HCT116 (cell line): Measurements from ENCODE around the gene UBASH3B. TPM values are rescaled to one million over a fixed set of nuclear protein-coding genes. Genes with fewer than 3 reads are reported as not detected.

Experiments used
- ATAC-seq: fragments of 200-7000 bp; cut with Tn5 transposase; 2 replicates; pipeline ENCODE4 v1.9.1; 2020; ENCODE audit warnings: mild to moderate bottlenecking, moderate library complexity
- BruUV-seq: library from RNA; stranded (reverse); fragments of 400-500 nt; replicated peaks from 2 replicates; lab custom pipeline; 2021; lab: Mats Ljungman, UMichigan
- CTCF ChIA-PET: fragments of 300-600 bp; sonication (Branson Sonifier 250); formaldehyde crosslinking; loops from one replicate; lab custom pipeline; 2021; ENCODE audit warnings: antibody characterized with exemption; lab: Charles Lee
- POLR2A ChIA-PET: fragments of 300-600, 350-600 bp; sonication (Branson Sonifier 250); formaldehyde crosslinking; loops from one replicate; lab custom pipeline; 2021; ENCODE audit warnings: antibody characterized with exemption; lab: Charles Lee
- RAD21 ChIA-PET, 2 experiments: fragments of 300-600 bp; sonication (Branson Sonifier 250); formaldehyde crosslinking; loops; one replicate each; lab custom pipeline; 2023; ENCODE audit warnings: low total read pairs in 2 of 2; ENCODE audit not compliant: uncharacterized antibody in 2 of 2, unreplicated experiment in 2 of 2, low non-redundant PET in 1 of 2; lab: Charles Lee
- DNase-seq: peaks from one replicate; pipeline ENCODE4 v3.0.0-alpha.2; 2010; ENCODE audit warnings: low read depth, low spot score
- H2AFZ ChIP-seq: fragments of 200-600 bp; shearing (Covaris generic), sonication (generic); 2 replicates; pipeline ENCODE4 v1.6.1; 2017; ENCODE audit warnings: low read depth, mixed run types, mixed read lengths, antibody characterized with exemption, low read length; ENCODE audit not compliant: poor library complexity, severe bottlenecking
- H3K27ac ChIP-seq: 2 replicates; pipeline ENCODE4 v1.5.1; 2012; ENCODE audit warnings: low read depth, low read length
- H3K27me3 ChIP-seq: fragments of 200-600 bp; sonication (generic); 2 replicates; pipeline ENCODE4 v1.6.1; 2016; ENCODE audit warnings: mixed run types, low read length, mixed read lengths; ENCODE audit not compliant: insufficient read depth
- H3K36me3 ChIP-seq, 2 experiments: fragments of 200-500 bp in 1 of 2; fragments of 200-600 bp in 1 of 2; sonication (Bioruptor generic) in 1 of 2; sonication (generic) in 1 of 2; 2 replicates each; pipeline versions ENCODE4 v1.5.1 to v1.6.1; 2014 to 2016; ENCODE audit warnings: low read length in 2 of 2, inconsistent platforms in 1 of 2, mixed read lengths in 1 of 2, mixed run types in 1 of 2; ENCODE audit not compliant: insufficient read depth in 2 of 2, control insufficient read depth in 1 of 2
- H3K4me1 ChIP-seq, 2 experiments: fragments of 200-600 bp in 1 of 2; sonication (generic) in 1 of 2; 2 replicates each; pipeline versions ENCODE4 v1.5.1 to v1.6.1; 2012 to 2017; ENCODE audit warnings: low read length in 2 of 2, inconsistent platforms in 1 of 2, mild to moderate bottlenecking in 1 of 2, mixed read lengths in 1 of 2, mixed run types in 1 of 2, moderate library complexity in 1 of 2; ENCODE audit not compliant: insufficient read depth in 2 of 2, control insufficient read depth in 1 of 2
- H3K4me2 ChIP-seq: fragments of 200-600 bp; sonication (generic); 2 replicates; pipeline ENCODE4 v1.6.1; 2017; ENCODE audit warnings: mixed run types, low read length, mixed read lengths
- H3K4me3 ChIP-seq, 2 experiments: fragments of 200-600 bp in 1 of 2; sonication (generic) in 1 of 2; replicated peaks in 1 of 2; 2 replicates each; pipeline ENCODE4 v1.5.1; 2011 to 2016; ENCODE audit warnings: low read length in 2 of 2, control low read depth in 1 of 2, low read depth in 1 of 2, mild to moderate bottlenecking in 1 of 2, mixed read lengths in 1 of 2, mixed run types in 1 of 2
- H3K79me2 ChIP-seq: fragments of 200-600 bp; sonication (generic); 2 replicates; pipeline ENCODE4 v1.6.1; 2017; ENCODE audit warnings: mild to moderate bottlenecking, mixed run types, low read length, moderate library complexity, mixed read lengths; ENCODE audit not compliant: insufficient read depth
- H3K9ac ChIP-seq: fragments of 200-600 bp; sonication (generic); 2 replicates; pipeline ENCODE4 v1.6.1; 2016; ENCODE audit warnings: low read length, mixed read lengths
- H3K9me2 ChIP-seq: fragments of 200-600 bp; sonication (generic), shearing (Covaris generic); 2 replicates; pipeline ENCODE4 v1.6.1; 2017; ENCODE audit warnings: mixed run types, mild to moderate bottlenecking, moderate library complexity; ENCODE audit not compliant: insufficient read depth
- H3K9me3 ChIP-seq, 2 experiments: fragments of 200-500 bp in 1 of 2; fragments of 200-600 bp in 1 of 2; sonication (Bioruptor generic) in 1 of 2; sonication (generic) in 1 of 2; 2 replicates each; pipeline ENCODE4 v1.6.1; 2014 to 2017; ENCODE audit warnings: low read length in 2 of 2, mixed read lengths in 2 of 2, inconsistent platforms in 1 of 2, low read depth in 1 of 2, mild to moderate bottlenecking in 1 of 2, mixed run types in 1 of 2, moderate library complexity in 1 of 2; ENCODE audit not compliant: control insufficient read depth in 1 of 2, insufficient read depth in 1 of 2
- H4K20me1 ChIP-seq: fragments of 200-600 bp; sonication (generic), shearing (Covaris generic); 2 replicates; pipeline ENCODE4 v1.6.1; 2017; ENCODE audit warnings: mixed run types, mild to moderate bottlenecking, moderate library complexity; ENCODE audit not compliant: insufficient read depth
- CBX3 ChIP-seq: IDR thresholded peaks from 2 replicates; pipeline ENCODE4 v1.6.1; 2012; ENCODE audit warnings: low read depth
- CEBPB ChIP-seq: IDR thresholded peaks from 2 replicates; pipeline ENCODE4 v1.6.1; 2012; ENCODE audit warnings: low read depth
- EGR1 ChIP-seq: IDR thresholded peaks from 2 replicates; pipeline ENCODE4 v1.6.1; 2012; ENCODE audit warnings: low read depth
- EZH2 ChIP-seq: fragments of 200-600 bp; sonication (generic); IDR thresholded peaks from 2 replicates; pipeline ENCODE4 v1.6.1; 2017; ENCODE audit warnings: antibody characterized with exemption, mixed run types
- EZH2phosphoT487 ChIP-seq: fragments of 200-600 bp; IDR thresholded peaks from 2 replicates; pipeline ENCODE4 v1.6.1; 2018; ENCODE audit warnings: antibody characterized with exemption, borderline replicate concordance
- FOSL1 ChIP-seq: IDR thresholded peaks from 2 replicates; pipeline ENCODE4 v1.6.1; 2012; ENCODE audit warnings: low read depth
- JUND ChIP-seq: IDR thresholded peaks from 2 replicates; pipeline ENCODE4 v1.6.1; 2012
- RAD21 ChIP-seq: IDR thresholded peaks from 2 replicates; pipeline ENCODE4 v1.6.1; 2012; ENCODE audit warnings: low read depth, mild to moderate bottlenecking
- SP1 ChIP-seq: IDR thresholded peaks from 2 replicates; pipeline ENCODE4 v1.6.1; 2012; ENCODE audit warnings: low read depth
- SRF ChIP-seq: IDR thresholded peaks from 2 replicates; pipeline ENCODE4 v1.6.1; 2012; ENCODE audit warnings: low read depth
- TCF7L2 ChIP-seq: IDR thresholded peaks from 2 replicates; pipeline ENCODE4 v1.7.0; 2011; ENCODE audit warnings: borderline replicate concordance, inconsistent platforms; ENCODE audit not compliant: insufficient read depth, insufficient read length; ENCODE audit errors: extremely low read depth
- YY1 ChIP-seq: IDR thresholded peaks from 2 replicates; pipeline ENCODE4 v1.6.1; 2011; ENCODE audit warnings: low read length, low read depth, moderate library complexity, mild to moderate bottlenecking; ENCODE audit not compliant: insufficient replicate concordance; ENCODE audit errors: extremely low read depth
- ZBTB33 ChIP-seq: IDR thresholded peaks from 2 replicates; pipeline ENCODE4 v1.6.1; 2011; ENCODE audit warnings: mild to moderate bottlenecking, low read length, moderate library complexity; ENCODE audit not compliant: insufficient replicate concordance; ENCODE audit errors: extremely low read depth
- intact Hi-C: fragments of 100-400 bp; cut with micrococcal nuclease; formaldehyde crosslinking; loops from 2 replicates; pipeline ENCODE4 v1.10.0; 2022
- total RNA-seq: library from RNA; stranded (reverse); gene quantifications from one replicate; pipeline ENCODE4 v1.2.1, GENCODE V29; 2021; ENCODE audit not compliant: unreplicated experiment
- TF ChIP-seq, protein P1 (sequence below): IDR thresholded peaks from 2 replicates; pipeline ENCODE4 v1.6.1; 2012
- TF ChIP-seq, protein P2 (sequence below), 3 experiments: fragments of 200-600 bp in 1 of 3; sonication (generic) in 1 of 3; IDR thresholded peaks in 2 of 3; conservative IDR thresholded peaks in 1 of 3; 2 replicates each; pipeline ENCODE4 v1.5.1; 2012 to 2017; ENCODE audit warnings: low read depth in 2 of 3, low read length in 2 of 3, antibody characterized with exemption in 1 of 3, borderline replicate concordance in 1 of 3, control low read depth in 1 of 3, mild to moderate bottlenecking in 1 of 3, mixed read lengths in 1 of 3, mixed run types in 1 of 3, moderate library complexity in 1 of 3; ENCODE audit not compliant: insufficient read depth in 1 of 3

Gene UBASH3B
- total RNA-seq, 1 experiment from 2014 or later = 40.3 TPM

DNA sequence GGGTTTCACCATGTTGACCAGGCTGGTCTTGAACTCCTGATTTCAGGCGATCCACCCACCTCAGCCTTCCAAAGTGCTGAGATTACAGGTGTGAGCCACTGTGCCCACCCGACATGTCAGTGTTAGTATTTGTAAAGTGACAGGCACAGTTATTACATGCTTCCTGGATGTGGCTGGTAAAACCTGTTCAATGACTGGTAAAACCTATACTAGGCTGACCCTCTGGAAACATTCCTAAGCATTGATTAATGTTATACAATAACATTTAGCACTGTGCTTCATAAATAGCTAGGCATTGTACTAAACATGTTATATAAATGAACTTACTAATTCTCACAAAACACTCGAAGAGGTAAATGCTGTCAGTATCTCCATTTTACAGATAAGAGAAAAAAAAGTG is 206.1 kb downstream of the UBASH3B start:
- no TSS peak for BruUV-seq
- Histone ChIP-seq H3K36me3 (no peaks in the 10 kb centered on the region), H4K20me1 (no peaks in the 10 kb centered on the region), H3K9me2 (no peaks in the 10 kb centered on the region), H3K9ac (no peak overlapping the region), H3K27me3 (peaks cover 4% of the 10 kb centered on the region; the same call in 1 of the 2 replicates), H2AFZ (no peak overlapping the region), H3K4me2 (no peak overlapping the region), H3K4me3 (no peak overlapping the region), H3K4me1 (peaks cover 5 to 15% of the 10 kb centered on the region in 2 experiments; a peak in 3 of 4 replicates), H3K9me3 (no peaks in the 10 kb centered on the region), H3K79me2 (no peaks in the 10 kb centered on the region), H3K27ac (no peak overlapping the region)
- no peak for DNase-seq
- ChIA-PET POLR2A (no interaction called here), RAD21 (interaction anchor here in 1 of 2 experiments (0.7 kb wide), 1 partner anchor 17 kb away, joined by 4 read pairs; no protein-coding TSS in a partner anchor), CTCF (interaction anchor here (3.9 to 6.7 kb wide), 2 partner anchors 162 to 192 kb away, joined by 61 to 132 read pairs; no protein-coding TSS in a partner anchor)
- intact Hi-C loops = loop anchor here (5.0 kb wide), 1 partner anchor 376 kb away; no protein-coding TSS in a partner anchor
- no peak for ATAC-seq
- TF ChIP-seq TCF7L2 (no peak), SRF (no peak), JUND (no peak), EZH2 (no peak), YY1 (no peak), SP1 (no peak), EGR1 (no peak), CEBPB (no peak), FOSL1 (no peak), CBX3 (no peak), RAD21 (no peak), EZH2phosphoT487 (no peak), ZBTB33 (no peak)
- TF ChIP-seq, protein P1, sequence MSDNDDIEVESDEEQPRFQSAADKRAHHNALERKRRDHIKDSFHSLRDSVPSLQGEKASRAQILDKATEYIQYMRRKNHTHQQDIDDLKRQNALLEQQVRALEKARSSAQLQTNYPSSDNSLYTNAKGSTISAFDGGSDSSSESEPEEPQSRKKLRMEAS = no peak
- TF ChIP-seq, protein P2, sequence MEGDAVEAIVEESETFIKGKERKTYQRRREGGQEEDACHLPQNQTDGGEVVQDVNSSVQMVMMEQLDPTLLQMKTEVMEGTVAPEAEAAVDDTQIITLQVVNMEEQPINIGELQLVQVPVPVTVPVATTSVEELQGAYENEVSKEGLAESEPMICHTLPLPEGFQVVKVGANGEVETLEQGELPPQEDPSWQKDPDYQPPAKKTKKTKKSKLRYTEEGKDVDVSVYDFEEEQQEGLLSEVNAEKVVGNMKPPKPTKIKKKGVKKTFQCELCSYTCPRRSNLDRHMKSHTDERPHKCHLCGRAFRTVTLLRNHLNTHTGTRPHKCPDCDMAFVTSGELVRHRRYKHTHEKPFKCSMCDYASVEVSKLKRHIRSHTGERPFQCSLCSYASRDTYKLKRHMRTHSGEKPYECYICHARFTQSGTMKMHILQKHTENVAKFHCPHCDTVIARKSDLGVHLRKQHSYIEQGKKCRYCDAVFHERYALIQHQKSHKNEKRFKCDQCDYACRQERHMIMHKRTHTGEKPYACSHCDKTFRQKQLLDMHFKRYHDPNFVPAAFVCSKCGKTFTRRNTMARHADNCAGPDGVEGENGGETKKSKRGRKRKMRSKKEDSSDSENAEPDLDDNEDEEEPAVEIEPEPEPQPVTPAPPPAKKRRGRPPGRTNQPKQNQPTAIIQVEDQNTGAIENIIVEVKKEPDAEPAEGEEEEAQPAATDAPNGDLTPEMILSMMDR (IDR thresholded peaks at IDR 0.05 in 2 of 3, conservative IDR thresholded peaks at IDR 0.05 in 1 of 3; ENCODE audit: borderline replicate concordance in 1 of 3, insufficient read depth in 1 of 3, low read depth in 2 of 3, low read length in 2 of 3) = no peak
